Sigmoid colon (tissue), 7 donors: ENCODE data around the gene ZNF680. TPM values are rescaled to one million over a fixed set of nuclear protein-coding genes. Genes with fewer than 3 reads are reported as not detected.
A peak's percentile ranks its signal among the peaks of the same experiment; 100 is the strongest.

Source experiments
- DNase-seq: peaks from one replicate; pipeline ENCODE4 v3.0.0-alpha.2; 2019
- H3K27ac ChIP-seq, 4 donors: fragments of 200-600 bp; sonication (generic); one replicate each; pipeline ENCODE4 v1.5.1; 2016 to 2019; ENCODE audit warnings: mild to moderate bottlenecking in 1 of 4
- H3K27me3 ChIP-seq, 3 donors: fragments of 200-600 bp; sonication (generic); one replicate each; pipeline ENCODE4 v1.5.1; 2019; ENCODE audit warnings: mild to moderate bottlenecking in 1 of 3
- H3K36me3 ChIP-seq, 4 donors: fragments of 200-600 bp; sonication (generic); one replicate each; pipeline ENCODE4 v1.5.1; 2016 to 2019
- H3K4me1 ChIP-seq, 4 donors: fragments of 200-600 bp; sonication (generic); one replicate each; pipeline ENCODE4 v1.5.1; 2017 to 2019
- H3K4me3 ChIP-seq, 4 donors: fragments of 200-600 bp; sonication (generic); one replicate each; pipeline ENCODE4 v1.5.1; 2017 to 2019; ENCODE audit warnings: mild to moderate bottlenecking in 2 of 4, moderate library complexity in 1 of 4
- H3K9me3 ChIP-seq, 4 donors: fragments of 200-600 bp in 3 of 4; sonication (generic) in 3 of 4; one replicate each; pipeline versions ENCODE4 v1.5.1 to v1.6.1; 2013 to 2019
- CTCF ChIP-seq, 4 experiments: fragments of 450-650 bp in 3 of 4; fragments of 200-600 bp in 1 of 4; IDR thresholded peaks; one replicate each; pipeline ENCODE4 v1.5.1; 2016 to 2019; ENCODE audit warnings: antibody characterized with exemption in 4 of 4, mild to moderate bottlenecking in 3 of 4, moderate library complexity in 2 of 4
- EP300 ChIP-seq, 4 donors: sonication (generic); formaldehyde crosslinking; IDR thresholded peaks; one replicate each; pipeline ENCODE4 v1.6.1; 2017; ENCODE audit warnings: antibody characterized with exemption in 4 of 4
- POLR2A ChIP-seq, 2 donors: fragments of 450-650 bp; IDR thresholded peaks; one replicate each; pipeline ENCODE4 v1.6.1; 2016; ENCODE audit warnings: antibody characterized with exemption in 2 of 2, mild to moderate bottlenecking in 2 of 2, moderate library complexity in 2 of 2
- POLR2AphosphoS5 ChIP-seq, 4 donors: sonication (generic); formaldehyde crosslinking; IDR thresholded peaks; one replicate each; pipeline ENCODE4 v1.6.1; 2017; ENCODE audit warnings: antibody characterized with exemption in 4 of 4
- WGBS, 2 donors: extraction: QIAGEN DNeasy Blood & Tissue Kit; methylation state at CpG; one replicate each; pipeline ENCODE4 v1.1.7; 2013; 5-methylcytosine and 5-hydroxymethylcytosine counted together
- intact Hi-C: fragments of 100-400 bp; cut with DNase I; formaldehyde crosslinking; loops from one replicate; pipeline ENCODE4 v1.15.1; 2023
- polyA plus RNA-seq, 3 donors: library from polyadenylated mRNA; stranded (reverse); fragments of 200-250 nt; gene quantifications; one replicate each; pipeline ENCODE4 v1.2.3, GENCODE V29; 2013
- total RNA-seq, 4 donors: library from RNA; depleted of rRNA; stranded (reverse); fragments of >200 nt; gene quantifications; one replicate each; pipeline ENCODE4 v1.1.0, GENCODE V29; 2016
- donor health status: healthy with polysubstance abuse.
- donor health status: Bipolar disorder and iron deficiency.
- donor health status: healthy.

ZNF680 gene
- total and polyA plus RNA-seq, 7 donors, result 2.4 to 28.0 (median 9.8) TPM

GRCh38 chr7:64515330-64515729 is 47.5 kb downstream of the ZNF680 start:
- peaks cover 0 to 20% (median 19%) of the 10 kb centered on the region in 4 donors for H3K4me1 ChIP-seq
- H3K27me3 ChIP-seq, result no peaks in the 10 kb centered on the region
- DNase-seq, result no peak
- peaks cover 0 to 17% (median 8%) of the 10 kb centered on the region in 4 donors for H3K9me3 ChIP-seq
- TF ChIP-seq CTCF (IDR thresholded peaks at IDR 0.05) (no peak), POLR2AphosphoS5 (IDR thresholded peaks at IDR 0.05) (no peak), EP300 (IDR thresholded peaks at IDR 0.05) (no peak), POLR2A (IDR thresholded peaks at IDR 0.05) (no peak)
- H3K27ac ChIP-seq, result peak overlapping the region in 3 of 4 donors; percentile 48 to 78 (median 55)
- H3K4me3 ChIP-seq, result no peak overlapping the region
- intact Hi-C loops, result no loop called here
- peaks cover 0 to 3% (median 0%) of the 10 kb centered on the region in 4 donors for H3K36me3 ChIP-seq

GRCh38 chr7:64509583-64509982 is 53.3 kb downstream of the ZNF680 start:
- DNase-seq, result no peak
- WGBS, 2 donors, result 97% methylated on average over 2 of the region's 2 CpGs
- no peaks in the 10 kb centered on the region for H3K27me3 ChIP-seq
- H3K27ac ChIP-seq, result no peak overlapping the region
- no peaks in the 10 kb centered on the region for H3K36me3 ChIP-seq
- H3K4me1 ChIP-seq, result peaks cover 0 to under 1% (median under 1%) of the 10 kb centered on the region in 4 donors
- no peak for TF ChIP-seq POLR2AphosphoS5 (IDR thresholded peaks at IDR 0.05)
- TF ChIP-seq POLR2A (IDR thresholded peaks at IDR 0.05), result no peak
- no peak for TF ChIP-seq CTCF (IDR thresholded peaks at IDR 0.05)
- TF ChIP-seq EP300 (IDR thresholded peaks at IDR 0.05), result no peak
- H3K4me3 ChIP-seq, result no peak overlapping the region
- peaks cover 0 to 19% (median 3%) of the 10 kb centered on the region in 4 donors for H3K9me3 ChIP-seq
- intact Hi-C loops, result loop anchor here (10.0 kb wide), 1 partner anchor 65 kb away; no protein-coding TSS in a partner anchor

GRCh38 chr7:64504581-64505120 is 58.2 kb downstream of the ZNF680 start:
- no peaks in the 10 kb centered on the region for H3K27me3 ChIP-seq
- WGBS, 2 donors, result 93 to 97% methylated on average over 3 of the region's 3 CpGs
- intact Hi-C loops, result loop anchor here (10.0 kb wide), 1 partner anchor 60 kb away; no protein-coding TSS in a partner anchor
- H3K9me3 ChIP-seq, result peaks cover 0 to 24% (median 1%) of the 10 kb centered on the region in 4 donors
- no peak for DNase-seq
- TF ChIP-seq POLR2AphosphoS5 (IDR thresholded peaks at IDR 0.05) (no peak), EP300 (IDR thresholded peaks at IDR 0.05) (no peak), CTCF (IDR thresholded peaks at IDR 0.05) (no peak), POLR2A (IDR thresholded peaks at IDR 0.05) (no peak)
- no peak overlapping the region for H3K27ac ChIP-seq
- H3K4me3 ChIP-seq, result no peak overlapping the region
- H3K4me1 ChIP-seq, result no peaks in the 10 kb centered on the region
- no peaks in the 10 kb centered on the region for H3K36me3 ChIP-seq

- no peak for TF ChIP-seq CTCF (IDR thresholded peaks at IDR 0.05)
- TF ChIP-seq POLR2A (IDR thresholded peaks at IDR 0.05), result no peak
- no peak for TF ChIP-seq POLR2AphosphoS5 (IDR thresholded peaks at IDR 0.05)
- no peak for TF ChIP-seq EP300 (IDR thresholded peaks at IDR 0.05)
- no peaks in the 10 kb centered on the region for H3K27me3 ChIP-seq
- H3K36me3 ChIP-seq, result no peaks in the 10 kb centered on the region
- H3K4me3 ChIP-seq, result no peak overlapping the region
- 86 to 87% methylated on average over 1 of the region's 1 CpG for WGBS, 2 donors
- no peaks in the 10 kb centered on the region for H3K4me1 ChIP-seq
- H3K27ac ChIP-seq, result no peak overlapping the region
- intact Hi-C loops, result no loop called here
- DNase-seq, result no peak
- peaks cover 0 to 12% (median 0%) of the 10 kb centered on the region in 4 donors for H3K9me3 ChIP-seq
Measured at GRCh38 chr7:64498270-64498669, 64.6 kb downstream of the ZNF680 start.
